Activated CD4-positive, alpha-beta T cell treated with anti-CD3 and anti-CD28 coated beads, Interleukin-2, amount 50 U/mL, for 24 hours (primary cell): ENCODE data around the gene STX8.

Experiments
- DNase-seq, 2 donors: peaks; one replicate each; pipeline ENCODE4 v3.0.0-alpha.2; 2020; ENCODE audit warnings: low read depth in 1 of 2, low spot score in 1 of 2

STX8 gene

GRCh38 chr17:9308069-9308468 is 267.6 kb downstream of the STX8 start:
- DNase-seq = no peak

DNA sequence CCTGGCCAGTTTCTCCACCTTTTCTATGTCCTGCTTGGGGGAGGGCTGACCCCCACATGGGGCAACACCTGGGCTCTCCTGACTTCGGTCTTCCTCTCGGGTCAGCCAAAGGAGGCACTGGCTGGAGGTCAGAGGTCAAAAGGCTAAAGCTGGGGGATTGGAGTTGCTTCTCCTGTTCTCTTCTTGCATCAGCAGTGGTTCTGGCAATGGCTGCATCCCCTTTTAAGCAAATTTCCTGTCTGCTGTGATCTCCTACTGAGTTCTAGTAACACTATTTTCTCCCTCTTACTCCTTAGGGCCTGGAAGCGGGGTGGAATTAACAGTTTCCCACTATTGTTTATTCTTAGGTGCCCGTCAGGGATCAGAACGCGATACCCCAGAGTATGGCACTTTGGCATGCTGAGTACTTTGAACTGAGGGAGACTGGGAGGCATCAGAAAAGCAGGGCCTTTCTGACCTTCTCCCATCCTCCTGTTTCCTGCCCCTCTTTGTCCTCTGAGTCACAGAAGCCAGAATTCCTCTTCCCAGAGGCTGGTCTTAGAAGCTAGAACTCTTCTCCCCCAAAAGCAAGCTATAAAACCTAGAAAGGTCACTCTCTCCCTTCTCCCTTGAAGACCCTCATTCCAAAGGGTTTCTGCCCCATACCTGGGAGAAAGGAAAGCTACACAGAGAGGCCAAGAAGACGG is 268.2 kb downstream of the STX8 start:
- DNase-seq = no peak

- no peak for DNase-seq
These were observed 269.5 kb downstream of the STX8 start for GRCh38 chr17:9306086-9306485.

- no peak for DNase-seq
These were observed 275.9 kb downstream of the STX8 start for GRCh38 chr17:9299695-9300094.

DNA sequence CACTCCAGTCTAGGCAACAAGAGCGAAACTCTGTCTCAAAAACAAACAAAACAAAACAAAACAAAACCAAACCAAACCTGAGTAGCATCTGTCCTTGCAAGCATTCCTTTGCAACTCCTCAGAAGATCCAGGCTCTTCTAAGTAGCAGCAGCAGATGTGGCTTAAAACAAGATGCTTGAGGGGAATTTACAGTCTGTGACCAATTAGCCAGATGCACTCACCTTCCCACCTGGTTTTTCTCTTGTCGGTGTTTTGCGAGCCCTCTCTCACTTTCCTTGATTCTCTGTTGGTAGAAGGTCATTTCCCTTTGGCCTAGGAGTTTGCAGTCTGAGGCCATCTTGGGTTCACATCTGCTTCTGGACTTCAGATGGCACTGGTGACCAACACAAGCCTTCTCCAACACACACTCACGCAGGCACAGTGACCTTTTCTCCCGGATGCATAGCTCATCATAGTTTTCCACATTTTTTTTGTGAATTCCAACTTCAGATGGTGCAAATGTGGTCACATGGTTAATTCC is 276.8 kb downstream of the STX8 start:
- DNase-seq = no peak

- DNase-seq = no peak
These were observed 277.5 kb downstream of the STX8 start for GRCh38 chr17:9298135-9298534.

DNA sequence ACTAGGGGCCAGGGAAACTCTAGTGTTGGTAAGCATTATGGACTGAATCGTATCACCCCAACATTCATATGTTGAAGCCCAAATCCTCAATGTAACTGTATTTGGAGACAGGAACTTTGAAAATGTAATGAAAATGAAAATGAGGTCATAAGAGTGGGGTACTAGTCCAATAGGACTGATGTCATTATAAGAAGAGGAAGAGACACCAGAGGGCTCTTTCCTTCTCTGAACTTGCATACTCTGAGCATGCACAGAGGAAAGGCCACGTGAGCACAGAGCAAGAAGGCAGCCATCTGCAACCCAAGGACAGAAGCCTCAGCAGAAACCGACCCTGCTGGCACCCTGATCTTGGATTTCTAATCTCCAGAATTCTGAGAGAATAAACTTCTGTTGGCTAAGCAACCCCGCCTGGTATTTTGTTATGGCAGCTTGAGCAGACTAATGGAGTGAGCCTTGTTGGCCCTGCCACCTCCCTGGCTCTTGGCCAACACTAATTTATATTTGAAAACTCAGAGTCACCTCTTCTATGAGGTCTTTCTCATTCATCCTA is 280.9 kb downstream of the STX8 start:
- no peak for DNase-seq

DNA sequence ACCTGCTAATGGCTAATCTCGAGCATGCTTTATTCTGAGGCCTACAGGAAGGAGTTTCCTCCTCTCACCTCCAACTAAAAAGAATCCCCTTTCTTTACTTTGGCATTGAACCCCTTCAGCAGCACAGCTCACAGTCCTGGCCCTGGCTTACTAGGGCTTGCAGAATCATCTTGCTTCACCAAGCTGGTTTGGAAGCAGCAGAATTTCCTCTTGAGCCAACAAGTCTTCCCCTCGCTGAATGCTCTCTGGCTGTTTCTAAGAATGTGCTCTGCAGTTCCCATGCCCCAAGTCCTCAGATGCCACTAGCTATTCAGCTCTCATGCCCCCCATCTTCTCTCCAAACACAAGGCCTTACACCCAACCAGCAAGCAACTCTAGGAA is 283.1 kb downstream of the STX8 start:
- DNase-seq = no peak

DNA sequence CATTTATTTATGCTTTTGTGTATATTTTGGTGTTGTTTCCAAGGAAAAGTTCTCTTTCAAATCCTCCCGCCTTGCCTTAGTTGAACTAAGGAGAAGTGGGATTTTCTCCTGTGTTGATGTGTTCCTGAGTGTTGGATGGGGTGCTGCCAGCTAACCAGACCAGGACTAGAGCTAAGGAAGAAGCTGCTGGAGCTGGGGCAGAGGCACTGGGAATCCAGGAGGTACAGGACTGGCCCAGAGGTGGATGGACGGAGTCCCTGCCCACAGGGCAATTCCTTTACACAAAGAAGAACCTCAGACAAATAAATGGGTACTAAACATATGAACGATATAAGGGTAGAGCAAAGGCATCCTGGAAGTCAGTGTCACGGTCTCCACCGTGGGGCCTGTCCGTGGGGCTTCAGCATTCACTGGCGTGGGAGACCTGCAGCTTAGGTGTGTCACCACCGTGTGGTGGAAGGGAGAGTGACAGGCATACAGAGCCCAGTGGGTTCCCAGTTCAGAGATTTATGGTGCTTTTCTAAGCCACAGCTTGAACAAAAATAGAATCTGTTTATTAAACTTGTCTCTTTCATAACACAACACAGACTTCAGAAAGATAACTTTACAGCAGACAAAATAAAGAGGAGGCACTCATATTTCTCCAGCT is 283.6 kb downstream of the STX8 start:
- peak; percentile 8 to 25 for DNase-seq

DNA sequence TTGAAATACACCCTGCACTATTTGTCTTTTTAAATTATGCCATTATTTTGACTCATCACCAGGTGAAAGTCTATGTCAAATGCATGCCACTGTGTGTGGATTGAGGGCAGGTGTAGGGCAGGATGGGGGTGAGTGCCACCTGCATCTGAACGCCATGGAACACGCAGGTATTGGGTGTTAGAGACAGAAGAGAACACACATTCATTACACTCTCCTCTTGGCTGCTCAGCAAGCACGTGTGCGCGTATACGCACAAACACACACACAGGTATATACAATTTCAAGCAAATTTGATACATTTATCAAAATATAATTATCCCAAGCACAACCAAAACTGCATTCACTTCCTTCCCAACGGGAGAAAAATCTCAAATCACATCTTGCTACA is 285.4 kb downstream of the STX8 start:
- peak in 1 of 2 donors; percentile 14 for DNase-seq

DNA sequence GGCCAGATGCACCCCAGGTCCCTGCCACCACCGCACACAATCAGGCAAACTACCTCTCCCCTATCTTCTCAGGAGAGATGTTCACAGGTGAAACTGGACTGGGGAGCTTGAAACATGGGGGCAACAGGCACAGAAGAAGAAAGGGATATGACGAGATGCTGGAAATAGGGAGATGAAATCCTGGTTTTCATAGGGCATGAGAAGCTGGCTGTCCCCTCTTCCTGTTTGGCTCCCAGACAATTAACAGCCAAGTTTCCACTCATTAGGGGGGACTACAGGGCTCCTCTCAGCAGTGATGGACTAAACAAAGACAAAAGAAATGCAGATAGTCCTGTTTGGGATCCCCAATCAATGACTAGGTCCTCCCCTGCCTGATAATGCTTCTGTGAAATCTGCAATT is 288.3 kb downstream of the STX8 start:
- DNase-seq = no peak

DNA sequence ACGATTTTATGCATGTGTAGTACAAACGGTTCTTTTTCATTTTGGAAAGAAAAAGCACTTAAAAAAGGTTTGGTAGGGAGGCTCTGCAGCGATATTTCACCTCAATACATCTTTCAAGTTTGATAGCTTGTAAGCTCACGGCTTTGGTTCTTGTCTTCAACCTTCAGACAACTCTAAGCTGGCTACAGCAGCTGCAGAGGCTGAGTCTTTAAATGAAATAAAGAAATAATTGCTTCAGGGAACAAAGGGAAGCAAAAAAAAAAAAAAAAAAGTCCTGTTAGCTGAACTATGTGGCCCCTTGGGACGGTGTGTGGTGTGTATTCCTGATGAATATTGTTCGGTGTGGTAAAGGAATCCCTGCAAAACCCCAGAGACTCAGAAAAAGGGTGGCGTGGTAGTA is 289.2 kb downstream of the STX8 start:
- DNase-seq = no peak

DNA sequence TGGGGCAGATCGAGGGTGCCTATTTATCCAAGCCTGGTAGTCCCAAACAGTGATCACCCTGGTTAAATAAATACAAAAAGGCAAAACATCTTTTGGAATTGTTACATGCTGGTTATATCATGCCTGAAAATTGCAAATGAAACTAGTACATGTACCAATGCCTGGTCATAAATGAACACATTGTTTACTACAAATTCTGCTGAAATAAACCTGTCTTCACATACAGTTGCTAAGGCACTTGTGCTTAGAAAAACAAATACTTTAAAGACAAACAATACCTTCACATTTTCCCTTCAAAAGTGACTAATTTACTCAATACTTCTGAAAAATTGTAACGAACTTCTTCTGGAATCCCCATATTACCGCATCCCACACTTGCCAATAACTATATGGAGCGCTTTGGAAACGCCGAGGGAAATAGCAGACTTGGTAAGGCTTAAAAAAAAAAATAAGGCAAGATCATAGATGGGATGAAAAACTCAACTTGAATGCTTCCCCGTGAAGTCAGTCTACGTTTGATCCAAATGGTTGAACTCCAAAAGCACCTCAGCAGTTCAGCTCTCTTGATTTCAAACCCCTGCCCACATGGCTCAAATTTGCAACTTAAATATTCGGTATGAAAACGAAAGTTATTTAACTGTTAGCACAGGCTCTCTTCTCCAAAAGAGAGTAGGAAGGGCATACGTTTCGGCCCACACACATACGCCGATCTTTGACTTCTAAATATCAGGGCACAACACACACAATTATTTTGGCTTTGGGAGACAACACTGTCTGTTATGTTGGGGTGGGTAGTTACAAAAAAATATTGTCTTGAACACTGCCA is 289.8 kb downstream of the STX8 start:
- DNase-seq = no peak

GRCh38 chr17:9284884-9285283 is 290.7 kb downstream of the STX8 start:
- no peak for DNase-seq

DNA sequence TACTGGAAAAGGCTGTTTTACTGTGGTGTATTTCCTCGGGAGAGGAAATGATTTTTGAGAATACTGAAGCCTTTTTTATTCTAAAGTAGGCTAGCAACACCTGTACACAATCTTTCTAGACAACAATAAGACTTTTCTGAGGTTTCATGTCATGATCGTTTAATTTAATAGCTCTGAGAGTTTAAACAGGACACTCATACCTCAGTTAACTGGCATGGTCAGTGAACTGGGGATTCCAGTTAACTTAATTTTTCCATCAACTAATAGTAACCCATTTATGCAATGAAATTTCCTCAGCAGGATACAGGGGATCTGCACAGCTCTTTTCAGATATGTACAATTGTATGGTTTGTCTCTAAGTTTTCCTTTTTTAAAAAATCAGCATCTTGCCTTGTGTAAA is 291.7 kb downstream of the STX8 start:
- DNase-seq = no peak

GRCh38 chr17:9279893-9280292 is 295.7 kb downstream of the STX8 start:
- DNase-seq = no peak

DNA sequence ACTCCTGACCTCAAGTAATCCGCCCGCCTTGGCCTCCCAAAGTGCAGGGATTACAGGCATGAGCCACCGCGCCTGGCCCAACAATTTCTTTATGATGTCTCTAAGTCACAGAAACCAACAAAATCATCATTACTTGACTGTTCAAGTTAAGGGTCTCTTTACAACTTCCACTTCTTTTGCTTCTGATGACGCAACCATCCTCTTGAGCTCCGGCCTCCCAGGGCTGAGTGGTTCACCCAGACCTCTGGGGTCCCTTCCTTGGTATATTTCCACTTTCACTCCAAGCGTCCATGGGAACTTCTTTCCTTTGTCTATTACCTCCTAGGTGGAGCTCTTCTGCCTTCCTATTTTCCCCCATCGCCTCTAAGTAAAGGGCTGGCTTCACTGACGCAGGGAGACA is 300.6 kb downstream of the STX8 start:
- no peak for DNase-seq

GRCh38 chr17:9273428-9274391 is 301.9 kb downstream of the STX8 start:
- peak in 1 of 2 donors; percentile 50 for DNase-seq

DNA sequence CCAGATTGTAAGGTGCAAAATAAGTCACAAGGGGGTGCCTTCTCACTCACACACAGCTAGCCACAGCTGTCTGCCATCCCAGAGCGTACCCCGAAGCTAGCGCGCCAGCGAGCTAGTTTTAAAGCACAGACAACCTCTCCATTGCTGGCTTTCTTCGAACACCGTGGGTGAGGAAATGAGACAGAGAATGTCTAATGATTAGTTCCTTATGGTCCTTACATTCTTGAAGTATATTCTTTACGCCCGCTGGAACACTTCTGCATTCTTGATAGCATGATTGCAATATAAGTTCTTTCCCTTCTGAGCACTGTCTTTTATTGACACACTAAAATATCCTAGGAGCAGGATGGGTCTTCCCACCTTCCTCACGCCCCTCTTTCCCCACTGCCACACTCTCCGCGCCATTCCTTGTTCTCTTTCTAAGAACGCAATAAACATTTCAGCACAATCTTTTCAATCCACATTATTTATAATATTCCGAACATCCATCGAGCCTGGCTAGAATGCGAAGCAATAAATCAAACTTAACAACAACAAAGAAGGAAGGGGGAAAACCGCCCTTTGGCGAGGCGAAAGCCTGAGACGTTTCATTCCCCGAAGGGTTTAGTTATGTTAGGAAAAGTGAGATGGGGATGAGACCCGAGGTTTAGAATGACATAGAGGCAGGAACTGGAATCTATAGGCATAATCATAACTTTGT is 303.0 kb downstream of the STX8 start:
- no peak for DNase-seq

DNA sequence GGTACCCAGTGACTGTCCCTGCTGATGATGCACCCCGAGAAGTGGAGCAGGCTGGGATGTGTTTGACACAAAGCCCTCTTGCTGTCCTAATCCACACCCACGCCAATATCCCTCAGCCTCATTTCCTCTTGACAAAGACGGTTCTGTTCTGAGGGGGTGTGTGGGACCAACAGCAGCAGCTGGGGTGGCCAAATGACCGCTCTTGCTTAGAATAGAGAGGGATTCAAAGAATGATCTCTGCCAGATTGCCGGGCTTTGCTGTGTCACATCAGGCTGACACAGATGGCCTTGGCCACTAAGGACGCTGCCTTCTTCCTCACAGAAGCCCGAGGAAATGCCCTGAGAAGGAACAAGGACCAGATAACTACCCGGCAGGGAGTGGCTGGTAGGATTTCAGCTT is 303.6 kb downstream of the STX8 start:
- DNase-seq = no peak
